Muscle of arm (tissue), 12 donors: ENCODE measurements around the gene ABHD14A. TPM values are rescaled to one million over a fixed set of nuclear protein-coding genes. Genes with fewer than 3 reads are reported as not detected.
A peak's percentile ranks its signal among the peaks of the same experiment; 100 is the strongest.

Experiments
- DNase-seq: peaks from one replicate; pipeline ENCODE4 v3.0.0-alpha.2; 2013
- polyA plus RNA-seq, 12 donors: library from polyadenylated mRNA; unstranded; fragments of 120-200 nt; gene quantifications; one replicate each; pipeline ENCODE4 v1.2.1, GENCODE V29; 2013; ENCODE audit not compliant: insufficient read length in 12 of 12

ABHD14A gene
- polyA plus RNA-seq, 12 donors = 8.4 to 22.2 (median 11.0) TPM; not detected in 1

DNA sequence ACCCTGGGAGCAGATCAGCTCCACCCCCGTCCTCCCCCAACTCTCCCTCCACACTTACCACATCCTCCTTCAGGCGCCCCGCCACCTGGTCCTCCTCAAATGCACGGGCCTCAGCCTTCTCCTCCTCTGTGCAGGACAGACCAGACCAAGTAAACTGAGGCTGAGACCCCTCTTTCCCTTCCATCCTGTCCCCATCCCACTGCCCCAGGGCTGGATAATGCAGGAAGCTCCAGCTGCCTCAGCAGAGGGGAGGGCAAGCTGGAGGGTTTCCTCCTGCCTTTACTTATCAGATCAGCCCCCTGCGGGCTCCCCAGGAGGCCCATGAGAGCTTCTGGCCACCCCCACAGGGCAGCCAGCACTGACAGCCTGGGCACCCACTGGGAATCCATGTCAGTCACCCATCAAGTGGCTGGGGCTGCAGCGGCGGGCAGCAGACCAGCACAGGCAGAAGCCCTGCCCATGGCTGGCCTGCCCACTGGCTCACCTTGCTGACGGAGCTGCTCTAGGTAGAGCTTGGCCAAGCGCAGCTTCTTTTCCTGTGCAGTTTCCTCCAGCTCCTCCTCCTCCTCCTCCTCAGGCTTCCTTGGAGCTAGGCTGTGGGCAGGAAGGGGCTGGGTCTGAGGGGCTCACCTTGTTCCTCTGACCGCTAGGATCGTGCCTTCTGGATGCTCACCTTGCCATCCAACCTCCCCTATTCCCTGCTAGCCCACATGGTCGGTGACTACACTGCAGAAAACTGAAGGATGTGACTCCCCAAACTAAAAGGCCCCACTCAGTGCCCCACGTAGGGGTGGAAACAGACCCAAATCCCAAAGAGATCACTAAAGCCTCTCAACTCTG is 37.0 kb upstream of the ABHD14A start:
- DNase-seq = no peak

DNA sequence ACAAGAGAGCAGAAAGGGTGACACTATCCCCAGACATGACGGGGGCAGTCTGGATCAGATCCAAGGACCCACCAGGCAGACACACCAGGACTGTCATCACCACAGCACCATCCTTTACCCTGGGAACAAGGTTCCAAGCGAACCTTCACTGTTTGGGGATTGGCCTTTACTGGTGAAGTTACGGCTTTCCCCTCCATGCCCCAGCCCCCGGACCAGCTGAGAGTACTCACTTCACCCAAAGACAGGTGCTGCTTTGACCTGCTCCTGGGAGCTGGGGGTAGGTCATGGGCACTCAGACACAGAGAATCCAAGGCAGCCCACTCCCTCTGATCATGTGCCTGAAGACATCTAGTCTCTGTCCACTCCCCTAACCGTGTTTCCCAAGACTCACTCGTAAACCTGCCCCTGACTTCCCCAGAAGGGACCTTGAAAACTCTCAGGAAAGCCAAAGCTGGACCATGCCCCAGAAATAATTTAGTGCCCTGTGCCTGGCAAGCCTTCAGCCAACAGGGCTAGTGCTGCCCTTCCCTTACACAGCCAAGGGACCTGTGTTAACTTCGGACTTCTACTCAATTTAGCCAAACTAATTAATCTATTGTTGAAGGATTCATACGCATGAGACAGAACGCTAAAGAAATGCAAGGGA is 36.0 kb upstream of the ABHD14A start:
- DNase-seq = no peak

GRCh38 chr3:51940648-51941462 is 34.0 kb upstream of the ABHD14A start:
- no peak for DNase-seq

- no peak for DNase-seq
These were observed 33.4 kb upstream of the ABHD14A start for GRCh38 chr3:51941463-51941797.

GRCh38 chr3:51941798-51942602 is 32.9 kb upstream of the ABHD14A start, which contains the start of the genes PARP3 and RRP9:
PARP3 (plus strand) TSS chr3:51942363; CDS start chr3:51943356, 993 bp downstream.
RRP9 (minus strand) TSS chr3:51941904; CDS start chr3:51941867, 37 bp downstream.
- DNase-seq = peak; percentile 100

- no peak for DNase-seq
These were observed 32.0 kb upstream of the ABHD14A start for GRCh38 chr3:51942603-51943450.

- no peak for DNase-seq
These were observed 31.1 kb upstream of the ABHD14A start for GRCh38 chr3:51943451-51944391.

DNA sequence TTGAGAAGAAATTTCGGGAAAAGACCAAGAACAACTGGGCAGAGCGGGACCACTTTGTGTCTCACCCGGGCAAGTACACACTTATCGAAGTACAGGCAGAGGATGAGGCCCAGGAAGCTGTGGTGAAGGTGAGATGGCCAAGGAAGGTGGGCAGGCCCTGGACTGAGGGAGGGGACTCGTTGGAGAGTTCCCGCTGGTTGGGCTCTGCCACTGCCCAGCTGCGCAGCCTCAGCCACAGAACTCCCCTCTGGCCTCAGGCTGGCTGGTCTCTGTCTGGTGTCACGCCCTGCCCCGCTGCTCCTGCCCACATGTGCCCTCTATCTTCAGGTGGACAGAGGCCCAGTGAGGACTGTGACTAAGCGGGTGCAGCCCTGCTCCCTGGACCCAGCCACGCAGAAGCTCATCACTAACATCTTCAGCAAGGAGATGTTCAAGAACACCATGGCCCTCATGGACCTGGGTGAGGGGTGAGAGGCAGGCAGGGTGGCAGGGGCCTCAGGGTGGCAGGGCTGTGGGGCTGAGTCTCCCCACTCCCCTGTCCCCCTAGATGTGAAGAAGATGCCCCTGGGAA is 30.3 kb upstream of the ABHD14A start:
- no peak for DNase-seq

GRCh38 chr3:51945031-51945840 is 29.6 kb upstream of the ABHD14A start:
- DNase-seq = no peak

DNA sequence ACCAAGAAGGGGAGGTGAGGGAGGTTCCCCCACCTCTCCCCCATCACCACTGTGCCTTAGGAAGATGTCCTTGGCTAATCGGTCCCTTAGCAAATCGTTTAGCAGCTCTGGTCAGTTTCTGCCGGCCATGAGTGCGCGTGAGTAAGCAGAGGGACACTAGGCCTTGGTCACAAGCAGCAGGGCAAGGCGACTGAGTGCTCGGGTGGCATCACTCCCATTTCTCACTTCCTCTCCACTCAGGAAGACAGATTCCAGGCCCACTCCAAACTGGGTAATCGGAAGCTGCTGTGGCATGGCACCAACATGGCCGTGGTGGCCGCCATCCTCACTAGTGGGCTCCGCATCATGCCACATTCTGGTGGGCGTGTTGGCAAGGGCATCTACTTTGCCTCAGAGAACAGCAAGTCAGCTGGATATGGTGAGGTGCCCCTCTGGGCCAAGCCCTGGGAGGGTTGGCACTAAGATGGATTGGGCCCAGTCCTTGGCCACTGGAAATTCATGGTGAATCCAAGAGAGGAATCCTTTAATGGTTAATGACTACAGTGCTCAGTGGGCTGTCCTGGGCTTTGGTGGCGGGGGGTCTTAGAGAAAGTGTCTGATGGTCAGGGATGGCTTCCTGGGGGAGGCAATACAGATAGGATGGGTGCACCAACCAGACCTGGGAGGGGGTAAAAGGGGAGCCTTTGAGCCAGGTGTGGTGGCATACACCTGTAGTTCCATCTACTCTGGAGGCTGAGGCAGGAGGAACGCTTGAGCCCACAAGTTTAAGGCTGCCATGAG is 28.7 kb upstream of the ABHD14A start:
- no peak for DNase-seq

DNA sequence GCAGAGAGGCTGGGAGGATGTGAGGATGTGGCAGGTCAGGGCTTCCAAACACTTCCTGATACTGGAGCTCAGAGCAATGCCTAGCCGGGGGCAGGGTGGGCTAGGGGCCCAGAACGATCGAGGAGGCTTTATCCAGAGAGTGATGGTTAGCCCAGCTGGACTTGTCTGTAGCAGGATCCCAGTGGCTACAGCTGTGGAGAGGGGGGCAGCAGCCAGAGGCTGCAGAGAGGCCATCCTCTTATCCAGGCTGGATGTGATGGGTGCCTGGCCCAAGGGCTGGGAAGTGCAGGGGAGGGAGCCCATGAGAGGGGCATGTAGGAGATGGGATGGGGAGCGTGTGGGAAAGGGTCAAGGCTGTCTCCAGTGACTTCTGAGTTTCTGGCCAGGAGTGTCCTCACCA is 28.1 kb upstream of the ABHD14A start:
- no peak for DNase-seq

- no peak for DNase-seq
These were observed 27.5 kb upstream of the ABHD14A start for GRCh38 chr3:51947215-51947900.

DNA sequence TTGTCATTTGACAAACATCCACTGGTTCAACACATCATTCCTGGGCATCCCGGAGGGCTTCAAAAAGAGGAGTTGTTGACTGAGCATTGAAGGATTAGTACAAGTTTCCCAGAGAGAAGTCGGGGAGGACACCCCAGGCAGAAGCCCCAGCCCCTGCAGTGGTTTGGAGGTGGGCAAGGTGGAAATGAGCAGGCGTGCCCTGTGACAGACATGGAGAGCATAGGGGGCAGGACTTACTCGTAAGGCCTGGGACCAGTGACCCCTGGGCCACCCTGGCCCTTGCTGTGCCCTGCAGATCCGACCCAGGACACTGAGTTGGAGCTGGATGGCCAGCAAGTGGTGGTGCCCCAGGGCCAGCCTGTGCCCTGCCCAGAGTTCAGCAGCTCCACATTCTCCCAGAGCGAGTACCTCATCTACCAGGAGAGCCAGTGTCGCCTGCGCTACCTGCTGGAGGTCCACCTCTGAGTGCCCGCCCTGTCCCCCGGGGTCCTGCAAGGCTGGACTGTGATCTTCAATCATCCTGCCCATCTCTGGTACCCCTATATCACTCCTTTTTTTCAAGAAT is 26.8 kb upstream of the ABHD14A start:
- no peak for DNase-seq

DNA sequence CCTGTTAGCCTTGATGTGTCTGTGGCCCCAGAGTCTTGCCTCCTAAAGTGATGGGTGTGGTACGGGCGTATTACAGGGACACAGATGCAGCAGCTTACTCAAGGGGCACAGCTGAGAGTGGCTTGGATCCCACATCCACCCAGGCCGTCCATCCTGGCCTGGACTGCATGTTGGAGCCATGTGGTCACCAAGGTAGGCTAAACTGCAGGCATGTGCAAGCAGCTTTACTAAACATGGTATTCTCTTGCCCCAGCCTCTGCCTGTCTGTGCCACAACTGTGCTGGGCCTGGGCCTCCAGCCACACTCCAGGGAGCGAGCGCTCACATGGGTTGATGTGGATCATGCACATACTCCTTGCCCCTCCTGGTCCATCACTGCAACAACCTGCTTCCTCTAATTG is 25.7 kb upstream of the ABHD14A start:
- DNase-seq = no peak

GRCh38 chr3:51950899-51951298 is 24.0 kb upstream of the ABHD14A start:
- no peak for DNase-seq

DNA sequence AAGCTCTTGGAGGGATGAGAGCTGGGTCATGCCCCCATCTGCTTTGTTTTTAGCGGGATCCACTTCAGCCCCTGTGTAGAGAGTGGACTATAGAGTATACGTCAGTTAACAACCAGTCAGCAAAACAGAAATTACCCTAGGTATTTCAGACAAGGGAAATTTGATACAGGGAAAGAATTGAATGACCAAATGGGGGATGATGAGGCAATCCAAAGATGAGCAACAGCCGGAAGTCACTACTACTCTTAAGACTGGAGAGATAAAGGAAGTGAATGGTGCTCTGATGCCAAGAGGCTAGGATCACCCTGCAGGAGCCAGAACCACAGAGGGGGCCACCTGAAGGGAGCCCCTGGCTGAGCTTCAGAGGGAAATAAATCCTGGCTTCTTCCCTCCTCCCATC is 21.4 kb upstream of the ABHD14A start:
- no peak for DNase-seq
